ENCODE data around the gene BACH2.
A peak's percentile ranks its signal among the peaks of the same experiment; 100 is the strongest.

BACH2 gene

GRCh38 chr6:90222724-90223198 lies 73.9 kb downstream of the BACH2 start:
- H3K9ac ChIP-seq (ENCODE audit: low read length) = peak overlapping the region; percentile 40; the same call in 1 of the 2 replicates
- peaks cover 7% of the 10 kb centered on the region; the same call in 1 of the 2 replicates for H3K9me3 ChIP-seq (ENCODE audit: insufficient read depth, low read length)
- H3K27ac ChIP-seq (ENCODE audit: low read depth, low read length) = peak overlapping the region; percentile 82
- no peaks in the 10 kb centered on the region for H3K27me3 ChIP-seq (ENCODE audit: low read length)
- TF ChIP-seq CTCF (IDR thresholded peaks at IDR 0.05; ENCODE audit: insufficient read depth, low read length, poor library complexity, severe bottlenecking) = no peak
- TF ChIP-seq EZH2phosphoT487 (conservative IDR thresholded peaks at IDR 0.05; ENCODE audit: low read length) = no peak
- H3K79me2 ChIP-seq (ENCODE audit: insufficient read depth, low read length) = peaks cover 23% of the 10 kb centered on the region
- peak overlapping the region; percentile 70 for H3K4me2 ChIP-seq (ENCODE audit: low read depth, low read length, poor library complexity, severe bottlenecking)
- H2AFZ ChIP-seq (ENCODE audit: low read depth, low read length, severe bottlenecking) = no peak overlapping the region
- no peaks in the 10 kb centered on the region for H4K20me1 ChIP-seq (ENCODE audit: low read depth, low read length)
- H3K36me3 ChIP-seq (ENCODE audit: low read length) = peaks cover 11% of the 10 kb centered on the region
- H3F3A ChIP-seq (ENCODE audit: insufficient read depth) = peaks cover 60% of the 10 kb centered on the region
- no peaks in the 10 kb centered on the region for H3K9me2 ChIP-seq (replicated peaks; ENCODE audit: insufficient read depth, low read length)
- peak overlapping the region; percentile 19 for H3K4me3 ChIP-seq (ENCODE audit: insufficient read depth, low read length, poor library complexity, severe bottlenecking)

GRCh38 chr6:90222008-90222407 lies 74.6 kb downstream of the BACH2 start:
- TF ChIP-seq CTCF (IDR thresholded peaks at IDR 0.05; ENCODE audit: insufficient read depth, low read length, poor library complexity, severe bottlenecking) (no peak), EZH2phosphoT487 (conservative IDR thresholded peaks at IDR 0.05; ENCODE audit: low read length) (no peak)
- Histone ChIP-seq H3K27ac (ENCODE audit: low read depth, low read length) (peak overlapping the region; percentile 82), H3K9ac (ENCODE audit: low read length) (peak overlapping the region; percentile 54), H3K36me3 (ENCODE audit: low read length) (peaks cover 11% of the 10 kb centered on the region), H3K9me3 (ENCODE audit: insufficient read depth, low read length) (peaks cover 7% of the 10 kb centered on the region; the same call in 1 of the 2 replicates), H3K4me2 (ENCODE audit: low read depth, low read length, poor library complexity, severe bottlenecking) (peak overlapping the region; percentile 70), H3K27me3 (ENCODE audit: low read length) (no peaks in the 10 kb centered on the region), H3K4me3 (ENCODE audit: insufficient read depth, low read length, poor library complexity, severe bottlenecking) (peak overlapping the region; percentile 19), H3F3A (ENCODE audit: insufficient read depth) (peaks cover 63% of the 10 kb centered on the region), H3K79me2 (ENCODE audit: insufficient read depth, low read length) (peaks cover 23% of the 10 kb centered on the region), H3K9me2 (replicated peaks; ENCODE audit: insufficient read depth, low read length) (no peaks in the 10 kb centered on the region), H4K20me1 (ENCODE audit: low read depth, low read length) (no peaks in the 10 kb centered on the region), H2AFZ (ENCODE audit: low read depth, low read length, severe bottlenecking) (no peak overlapping the region)

DNA sequence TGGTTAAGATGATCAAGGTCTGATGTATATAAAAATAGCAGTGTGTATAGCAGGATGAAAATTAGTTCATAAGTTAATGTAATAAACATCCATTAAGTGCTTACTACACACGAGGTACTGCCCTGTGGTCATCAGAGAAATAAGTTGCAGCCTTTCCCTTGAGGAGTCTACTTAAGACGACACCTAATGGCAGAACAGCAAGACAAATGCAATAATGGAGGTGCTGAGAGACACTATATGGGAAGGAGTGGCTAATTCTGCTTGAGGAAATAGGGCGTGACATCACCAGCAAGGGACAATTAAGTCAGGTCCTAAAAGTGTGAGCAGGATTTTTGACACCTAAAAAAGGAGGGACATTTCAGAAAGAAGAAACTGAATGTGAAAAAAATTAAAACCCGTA lies 75.2 kb downstream of the BACH2 start:
- H3K9ac ChIP-seq (ENCODE audit: low read length) = peak overlapping the region; percentile 54
- H3K27me3 ChIP-seq (ENCODE audit: low read length) = no peaks in the 10 kb centered on the region
- no peak overlapping the region for H2AFZ ChIP-seq (ENCODE audit: low read depth, low read length, severe bottlenecking)
- H3K4me3 ChIP-seq (ENCODE audit: insufficient read depth, low read length, poor library complexity, severe bottlenecking) = peak overlapping the region; percentile 10
- peak; percentile 37 for TF ChIP-seq CTCF (IDR thresholded peaks at IDR 0.05; ENCODE audit: insufficient read depth, low read length, poor library complexity, severe bottlenecking)
- no peak for TF ChIP-seq EZH2phosphoT487 (conservative IDR thresholded peaks at IDR 0.05; ENCODE audit: low read length)
- H3K4me2 ChIP-seq (ENCODE audit: low read depth, low read length, poor library complexity, severe bottlenecking) = peak overlapping the region; percentile 70
- no peaks in the 10 kb centered on the region for H4K20me1 ChIP-seq (ENCODE audit: low read depth, low read length)
- peaks cover 7% of the 10 kb centered on the region; the same call in 1 of the 2 replicates for H3K9me3 ChIP-seq (ENCODE audit: insufficient read depth, low read length)
- peak overlapping the region; percentile 82 for H3K27ac ChIP-seq (ENCODE audit: low read depth, low read length)
- peaks cover 23% of the 10 kb centered on the region for H3K79me2 ChIP-seq (ENCODE audit: insufficient read depth, low read length)
- no peaks in the 10 kb centered on the region for H3K9me2 ChIP-seq (replicated peaks; ENCODE audit: insufficient read depth, low read length)
- peaks cover 11% of the 10 kb centered on the region for H3K36me3 ChIP-seq (ENCODE audit: low read length)
- H3F3A ChIP-seq (ENCODE audit: insufficient read depth) = peaks cover 69% of the 10 kb centered on the region
